GM19043 (cell line): ENCODE measurements around the gene HOGA1.
"Not testable (repeated sequence)": the region's sequence is repeated elsewhere in the genome, so short reads cannot be mapped to it uniquely, and the experiment has no call there.

Experiments used
- ATAC-seq: cut with Tn5 transposase; IDR thresholded peaks from one replicate; pipeline ENCODE4 v1.9.1; 2021; ENCODE audit warnings: low read depth; ENCODE audit not compliant: unreplicated experiment

HOGA1 gene

GRCh38 chr10:97601268-97602215 is 17.4 kb downstream of the HOGA1 start:
- ATAC-seq: no peak

GRCh38 chr10:97607095-97607636 is 23.0 kb downstream of the HOGA1 start:
- ATAC-seq: no peak

DNA sequence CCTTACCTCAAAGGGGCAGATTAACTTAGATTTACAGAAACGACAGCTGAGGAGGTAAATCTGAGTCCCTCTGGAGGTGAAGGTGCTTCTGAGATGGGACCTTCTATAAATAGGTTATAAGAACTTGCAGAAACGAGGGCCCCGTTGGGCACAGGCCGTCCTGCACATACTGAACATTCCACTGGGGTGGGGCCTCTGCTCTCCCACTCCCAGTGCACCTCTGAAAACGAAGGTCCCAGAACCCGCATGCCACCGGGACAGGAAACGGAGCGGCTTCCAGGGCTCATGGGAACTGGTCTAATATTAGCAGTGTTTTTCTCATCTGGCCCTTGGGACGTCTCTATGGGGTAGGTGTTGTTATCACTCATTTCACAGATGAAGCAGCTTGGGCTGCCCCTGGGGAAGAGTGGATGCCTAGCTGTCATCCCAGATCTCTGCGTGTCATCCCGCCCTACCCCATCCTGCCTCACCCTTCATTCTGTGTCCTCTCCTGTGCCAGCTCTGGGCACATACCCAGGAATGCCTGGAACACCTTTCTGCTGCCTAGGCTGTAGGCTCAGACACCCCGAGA is 24.9 kb downstream of the HOGA1 start:
- ATAC-seq: no peak

- ATAC-seq: no peak
These were observed 27.3 kb downstream of the HOGA1 start for GRCh38 chr10:97611473-97611872.

GRCh38 chr10:97612386-97612785 is 28.2 kb downstream of the HOGA1 start:
- ATAC-seq: no peak

GRCh38 chr10:97618285-97618684 is 34.1 kb downstream of the HOGA1 start:
- ATAC-seq: no peak

- no peak for ATAC-seq
These were observed 34.5 kb downstream of the HOGA1 start for GRCh38 chr10:97618733-97619132.

GRCh38 chr10:97623277-97623676 is 39.1 kb downstream of the HOGA1 start:
- no peak for ATAC-seq

GRCh38 chr10:97627731-97628130 is 43.5 kb downstream of the HOGA1 start:
- no peak for ATAC-seq

DNA sequence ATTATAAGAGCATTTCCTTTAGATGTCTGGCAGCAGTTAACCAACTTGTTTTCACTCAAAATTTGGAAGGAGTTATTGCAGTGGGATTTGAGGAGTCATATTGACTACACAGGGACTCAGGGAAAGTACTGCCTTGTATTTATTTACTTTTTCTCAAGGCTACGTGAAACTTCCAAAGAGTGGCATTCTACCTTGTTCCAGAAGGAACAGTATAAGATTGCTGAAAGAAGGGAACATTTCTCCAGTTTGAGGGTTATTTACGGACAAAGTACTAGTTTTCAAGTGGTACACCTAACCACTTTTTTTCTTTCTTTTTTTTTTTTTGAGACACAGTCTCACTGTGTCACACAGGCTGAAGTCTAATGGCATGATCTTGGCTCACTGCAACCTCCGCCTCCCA is 44.0 kb downstream of the HOGA1 start:
- no peak for ATAC-seq

DNA sequence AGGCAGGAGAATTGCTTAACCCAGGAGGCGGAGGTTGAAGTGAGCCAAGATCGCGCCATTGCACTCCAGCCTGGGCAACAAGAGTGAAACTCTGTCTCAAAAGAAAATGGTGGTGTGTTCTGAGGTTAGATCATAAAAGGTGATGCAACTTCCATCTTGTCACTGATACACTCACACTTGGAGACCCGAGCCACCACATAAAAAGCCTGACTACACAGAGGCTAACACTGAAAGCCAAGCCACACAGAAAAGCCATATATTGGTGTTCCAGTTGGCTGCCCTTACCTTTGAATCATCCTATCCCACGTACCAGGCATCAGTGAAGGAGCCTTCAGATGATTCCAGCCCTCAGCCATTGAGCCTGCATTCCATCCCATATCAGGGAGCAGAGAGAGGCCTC is 45.1 kb downstream of the HOGA1 start:
- no peak for ATAC-seq

DNA sequence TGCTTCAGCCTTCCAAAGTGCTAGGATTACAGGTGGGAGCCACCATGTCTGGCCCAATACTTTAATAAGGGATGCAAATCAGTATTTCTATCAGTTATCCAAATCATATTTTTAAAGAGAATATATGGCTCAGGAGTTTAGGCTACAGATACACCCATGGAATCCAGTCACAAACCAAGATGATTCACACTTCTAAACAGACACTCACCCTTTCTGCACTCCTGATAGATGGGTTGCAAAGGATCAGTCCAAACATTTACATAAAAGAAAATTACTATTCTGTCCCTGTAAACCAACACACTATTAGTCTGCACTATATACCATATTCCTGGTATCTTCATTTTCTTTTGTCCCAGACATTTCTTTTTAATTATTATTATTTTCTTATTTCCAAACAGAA is 46.9 kb downstream of the HOGA1 start:
- no peak for ATAC-seq

GRCh38 chr10:97632949-97633884 is 49.0 kb downstream of the HOGA1 start, which contains the start of gene MORN4:
MORN4 (minus strand) TSS chr10:97633500; CDS start chr10:97619653, 13,847 bp downstream.
- ATAC-seq: peak; percentile 100

GRCh38 chr10:97633921-97634320 is 49.7 kb downstream of the HOGA1 start:
- no peak for ATAC-seq

DNA sequence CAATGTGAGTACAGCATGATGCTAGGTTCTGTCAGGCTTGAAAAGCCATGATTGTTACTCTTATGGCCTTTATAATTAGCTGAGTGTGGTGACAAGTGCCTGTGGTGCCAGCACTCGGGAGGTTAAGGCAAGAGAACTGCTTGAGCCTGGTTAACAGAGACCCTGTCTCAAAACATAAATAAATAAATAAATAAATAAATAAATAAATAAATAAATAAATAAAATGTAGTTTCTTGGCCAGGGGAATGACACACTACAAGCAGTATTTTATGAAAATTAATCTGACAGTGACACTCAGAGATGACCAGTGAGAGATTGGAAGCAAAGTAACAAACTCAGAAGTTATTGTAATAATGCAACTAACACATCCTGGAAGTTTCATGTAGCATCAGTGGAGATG is 51.4 kb downstream of the HOGA1 start:
- no peak for ATAC-seq

GRCh38 chr10:97639090-97639489 is 54.9 kb downstream of the HOGA1 start:
- ATAC-seq: not testable (repeated sequence)

GRCh38 chr10:97640174-97640867 is 56.1 kb downstream of the HOGA1 start, which contains the start of gene PI4K2A:
PI4K2A (plus strand) TSS chr10:97640671; CDS start chr10:97640743, 72 bp downstream.
- ATAC-seq: peak; percentile 99

- ATAC-seq: peak; percentile 11
These were observed 57.0 kb downstream of the HOGA1 start for GRCh38 chr10:97640868-97641811.
